Neural cell (in vitro differentiated cells): ENCODE measurements around the gene CRTC3.

Source experiments
- REST ChIP-seq: IDR thresholded peaks from 2 replicates; pipeline ENCODE4 v1.6.1; 2012; ENCODE audit warnings: borderline replicate concordance
- TAF1 ChIP-seq: IDR thresholded peaks from 2 replicates; pipeline ENCODE4 v1.6.1; 2012; ENCODE audit warnings: low read depth
- TF ChIP-seq, protein P1 (sequence below): fragments of 450-650 bp; IDR thresholded peaks from 2 replicates; pipeline ENCODE4 v1.5.1; 2014; ENCODE audit warnings: antibody characterized with exemption, mild to moderate bottlenecking, moderate library complexity; ENCODE audit not compliant: poor library complexity, severe bottlenecking

DNA sequence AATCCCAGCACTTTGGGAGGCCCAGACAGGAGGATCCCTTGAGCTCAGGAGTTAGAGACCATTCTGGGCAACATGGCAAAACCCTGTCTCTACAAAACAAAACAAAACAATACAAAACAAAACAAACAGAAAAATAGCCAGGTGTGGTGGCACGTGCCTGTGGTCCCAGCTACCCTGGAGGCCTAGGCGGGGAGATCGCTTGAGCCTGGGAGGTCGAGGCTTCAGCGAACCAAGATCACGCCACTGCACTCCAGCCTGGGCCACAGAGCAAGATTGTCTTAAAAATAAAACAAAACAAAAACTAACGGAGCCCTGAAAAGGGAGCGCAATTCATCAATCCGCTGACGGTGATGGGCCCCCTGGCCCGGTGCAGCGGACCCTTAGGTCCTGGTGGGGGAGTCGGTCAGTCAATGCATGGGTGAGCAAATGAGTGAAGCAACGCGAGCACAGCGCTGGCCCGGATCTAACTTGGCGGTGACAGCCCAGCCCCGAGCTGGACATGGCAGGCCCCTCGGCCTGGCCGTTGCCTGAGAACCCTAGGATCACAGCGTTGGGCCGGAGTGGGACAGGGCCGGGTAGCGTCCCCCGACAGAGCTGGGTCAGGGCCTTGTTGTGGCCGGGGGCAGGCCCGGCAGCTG, 135.0 kb downstream of the CRTC3 start:
- TF ChIP-seq, protein P1, sequence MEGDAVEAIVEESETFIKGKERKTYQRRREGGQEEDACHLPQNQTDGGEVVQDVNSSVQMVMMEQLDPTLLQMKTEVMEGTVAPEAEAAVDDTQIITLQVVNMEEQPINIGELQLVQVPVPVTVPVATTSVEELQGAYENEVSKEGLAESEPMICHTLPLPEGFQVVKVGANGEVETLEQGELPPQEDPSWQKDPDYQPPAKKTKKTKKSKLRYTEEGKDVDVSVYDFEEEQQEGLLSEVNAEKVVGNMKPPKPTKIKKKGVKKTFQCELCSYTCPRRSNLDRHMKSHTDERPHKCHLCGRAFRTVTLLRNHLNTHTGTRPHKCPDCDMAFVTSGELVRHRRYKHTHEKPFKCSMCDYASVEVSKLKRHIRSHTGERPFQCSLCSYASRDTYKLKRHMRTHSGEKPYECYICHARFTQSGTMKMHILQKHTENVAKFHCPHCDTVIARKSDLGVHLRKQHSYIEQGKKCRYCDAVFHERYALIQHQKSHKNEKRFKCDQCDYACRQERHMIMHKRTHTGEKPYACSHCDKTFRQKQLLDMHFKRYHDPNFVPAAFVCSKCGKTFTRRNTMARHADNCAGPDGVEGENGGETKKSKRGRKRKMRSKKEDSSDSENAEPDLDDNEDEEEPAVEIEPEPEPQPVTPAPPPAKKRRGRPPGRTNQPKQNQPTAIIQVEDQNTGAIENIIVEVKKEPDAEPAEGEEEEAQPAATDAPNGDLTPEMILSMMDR: no peak
- TF ChIP-seq TAF1 (no peak), REST (no peak)
